Ammon's horn (tissue), 1 donor: ENCODE results near the gene ARHGEF4.
A peak's percentile ranks its signal among the peaks of the same experiment; 100 is the strongest.

Experiments used
- DNase-seq: peaks from one replicate; pipeline ENCODE4 v3.0.0-alpha.2; 2016; ENCODE audit warnings: low spot score

Gene ARHGEF4

DNA sequence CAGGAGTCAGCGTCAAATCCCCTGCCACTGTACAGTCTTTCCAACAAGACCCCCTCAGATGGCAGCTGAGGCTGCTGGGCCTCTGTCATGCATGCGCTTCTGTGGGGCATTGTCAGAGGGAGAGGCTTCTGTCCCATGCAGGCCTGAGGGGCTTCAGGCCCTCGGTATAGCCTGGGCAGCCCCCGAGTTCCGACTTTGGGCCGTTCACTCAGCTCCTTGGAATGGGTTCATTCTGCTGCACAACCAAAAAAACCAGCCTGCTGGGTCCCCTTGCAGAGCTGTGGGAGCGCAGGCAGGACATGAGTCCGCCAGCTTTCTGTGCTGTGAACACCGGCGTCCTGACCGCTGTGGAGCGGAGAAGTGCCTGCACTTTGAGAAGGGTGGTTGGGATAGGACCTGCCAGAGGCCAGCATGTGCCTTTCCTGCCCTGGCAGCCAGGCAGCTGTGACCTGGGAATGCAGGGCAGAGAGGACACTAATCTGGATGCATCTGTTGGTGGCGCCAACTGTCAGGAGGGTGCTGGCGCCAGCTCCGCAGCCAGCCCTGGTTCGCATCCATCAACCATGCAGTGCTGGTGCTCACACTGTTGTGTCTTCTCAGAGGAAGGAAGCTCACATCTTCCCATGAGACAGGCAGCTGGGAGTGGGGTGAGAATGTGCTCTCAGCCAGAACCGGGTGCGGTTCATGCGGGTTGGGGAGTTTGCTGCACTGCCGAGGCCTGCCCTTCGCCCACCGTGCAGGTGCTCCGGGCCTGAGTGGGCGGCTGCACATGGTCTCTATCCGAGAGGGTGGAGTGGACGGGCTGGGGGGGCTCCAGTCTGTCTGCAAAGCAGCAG is 14.3 kb downstream of the ARHGEF4 start:
- DNase-seq, result peak; percentile 41

DNA sequence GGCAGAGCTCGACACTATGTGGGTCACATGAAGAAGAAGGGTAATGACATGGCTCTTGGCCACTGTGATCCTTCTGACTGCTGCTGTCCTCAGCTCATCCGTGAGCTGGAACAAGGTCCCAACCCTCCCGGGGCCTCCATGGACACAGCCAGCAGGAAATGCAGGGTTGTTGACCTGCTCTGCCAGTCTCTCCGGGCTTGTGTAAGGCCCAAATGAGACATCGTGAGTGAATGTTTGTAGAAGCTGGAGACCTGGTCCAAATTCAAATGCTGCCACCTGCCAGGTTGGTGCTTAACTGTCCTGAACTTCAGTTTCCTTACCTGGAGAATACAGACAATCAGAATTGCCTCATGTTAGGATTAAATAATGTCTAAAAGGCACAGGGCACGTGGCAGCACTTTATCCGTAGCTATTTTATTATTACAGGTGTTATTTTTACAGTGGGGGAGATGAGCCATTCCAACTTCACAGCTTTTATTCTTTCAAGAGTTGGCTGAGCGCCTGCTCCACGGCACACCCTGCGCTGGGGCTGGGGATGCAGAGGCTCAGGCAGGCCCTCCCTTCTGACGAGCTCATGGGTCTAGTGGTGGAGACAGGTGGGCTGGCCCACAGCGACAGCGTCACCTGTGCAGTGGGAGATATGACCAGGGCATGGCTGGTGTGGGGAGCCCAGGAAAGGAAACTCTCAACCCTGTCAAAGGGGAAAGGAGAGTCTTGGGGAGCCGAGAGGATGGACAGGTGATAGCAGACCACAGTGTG is 15.1 kb downstream of the ARHGEF4 start:
- DNase-seq, result no peak

DNA sequence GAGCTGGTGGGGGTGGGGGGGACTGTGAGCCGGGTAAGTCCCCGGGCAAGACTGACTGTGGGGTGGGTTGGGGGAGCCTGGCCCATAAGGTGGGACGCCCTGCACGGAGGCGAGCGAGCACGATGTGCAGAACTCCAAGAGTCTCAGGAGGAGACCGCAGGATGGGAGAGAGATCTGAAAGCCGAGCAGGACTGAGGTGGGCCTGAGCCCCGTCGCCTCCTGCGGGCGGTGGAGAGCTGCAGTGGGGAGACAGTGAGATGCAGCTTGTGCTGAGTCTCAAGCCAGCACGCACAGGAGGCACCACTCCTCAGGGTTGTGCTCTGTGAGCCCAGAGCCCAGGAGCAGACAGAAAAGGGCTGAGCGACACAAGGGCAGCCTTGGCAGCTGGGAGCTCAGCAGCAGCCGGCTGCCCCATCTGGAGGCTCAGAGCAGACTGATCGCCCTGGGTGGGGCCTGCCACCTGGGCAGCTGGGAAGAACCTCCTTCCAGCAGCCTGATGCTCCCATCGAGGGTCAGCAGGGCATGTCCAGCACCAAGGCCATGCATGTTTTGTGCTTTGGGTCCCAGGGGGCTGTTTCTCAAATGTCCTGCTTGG is 15.9 kb downstream of the ARHGEF4 start:
- DNase-seq, result no peak

DNA sequence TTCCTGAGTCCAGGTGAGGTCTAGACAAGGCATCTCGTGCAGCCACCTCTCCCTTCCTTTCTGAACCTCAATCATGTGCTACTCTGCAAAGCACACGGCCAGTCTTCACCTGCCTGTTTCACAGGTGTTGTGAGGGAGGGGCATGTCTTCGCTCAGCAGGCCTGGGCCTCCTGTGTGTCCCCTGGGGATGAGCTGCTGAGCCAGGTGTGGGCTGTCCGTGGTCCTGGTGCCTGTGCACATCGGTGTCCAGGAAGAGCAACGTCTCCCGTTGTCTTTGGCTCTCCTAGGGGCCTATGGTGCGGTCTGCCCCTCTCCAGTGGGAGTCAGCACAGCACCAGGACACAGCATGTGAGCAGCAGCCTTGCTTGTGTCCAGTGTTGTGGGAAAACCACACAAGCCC is 16.7 kb downstream of the ARHGEF4 start:
- DNase-seq, result no peak

DNA sequence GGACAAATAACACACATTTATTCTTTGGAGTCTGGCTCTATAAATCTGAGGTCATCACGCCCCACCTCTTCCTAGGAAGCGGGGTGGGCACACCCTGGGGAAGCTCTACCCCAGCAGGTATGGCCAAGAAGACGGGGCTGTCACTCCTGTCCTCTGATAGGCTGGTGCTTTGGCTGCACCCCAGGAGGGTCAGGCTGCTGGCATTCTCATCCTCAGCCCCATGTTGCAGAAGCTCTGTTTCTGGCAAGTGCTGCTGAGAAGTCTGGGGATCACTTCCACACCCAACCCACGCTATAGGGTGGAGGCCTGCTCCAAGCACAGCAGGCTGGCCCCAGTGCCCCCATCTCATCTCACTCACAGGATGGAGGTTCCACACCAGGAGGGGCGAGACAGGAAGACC is 17.6 kb downstream of the ARHGEF4 start:
- no peak for DNase-seq

DNA sequence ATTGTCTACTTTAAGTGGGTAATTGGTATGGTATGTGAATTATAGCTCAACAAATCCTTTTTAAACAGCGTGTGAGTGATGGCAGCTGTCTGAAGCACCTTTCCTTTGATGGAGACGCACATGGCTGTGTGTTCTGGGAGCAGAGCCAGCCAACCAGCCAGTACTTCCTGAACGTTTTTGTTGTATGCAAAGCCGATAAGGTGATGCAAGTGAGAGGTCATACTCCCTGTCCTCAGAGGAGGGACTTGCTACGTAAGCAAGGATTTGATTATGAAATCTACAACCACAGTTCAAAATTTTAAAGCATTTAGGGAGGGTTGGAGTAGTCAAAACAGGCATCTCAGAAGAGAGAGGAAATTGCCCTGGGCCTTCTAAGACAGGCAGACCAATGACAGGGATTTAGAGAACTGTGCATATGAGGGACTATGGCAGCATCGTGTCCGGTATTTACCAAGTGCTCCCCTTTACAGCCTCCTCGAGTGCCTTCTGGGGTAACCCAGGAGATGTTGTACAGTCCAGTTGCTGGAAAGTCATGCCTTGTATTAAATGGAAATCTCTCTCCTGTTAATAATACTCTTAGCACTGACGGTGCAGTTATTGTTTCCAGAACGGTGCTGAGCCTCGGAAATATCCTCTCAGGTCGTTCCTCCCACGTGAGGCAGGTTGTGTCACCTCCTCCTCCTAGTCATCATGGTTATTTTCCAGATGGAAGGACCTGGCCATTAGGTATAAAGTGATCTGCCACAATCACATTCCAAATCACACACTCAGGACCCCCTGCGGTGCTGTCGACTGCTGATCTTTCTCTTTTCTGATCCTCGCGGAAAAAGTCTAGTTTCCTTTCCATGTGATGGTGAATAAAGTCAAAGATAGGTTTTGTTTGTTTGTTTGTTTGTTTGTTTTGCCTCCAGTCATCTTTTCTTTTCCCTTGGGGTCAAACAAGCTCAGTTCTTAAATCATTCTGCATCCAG is 28.4 kb downstream of the ARHGEF4 start:
- no peak for DNase-seq

DNA sequence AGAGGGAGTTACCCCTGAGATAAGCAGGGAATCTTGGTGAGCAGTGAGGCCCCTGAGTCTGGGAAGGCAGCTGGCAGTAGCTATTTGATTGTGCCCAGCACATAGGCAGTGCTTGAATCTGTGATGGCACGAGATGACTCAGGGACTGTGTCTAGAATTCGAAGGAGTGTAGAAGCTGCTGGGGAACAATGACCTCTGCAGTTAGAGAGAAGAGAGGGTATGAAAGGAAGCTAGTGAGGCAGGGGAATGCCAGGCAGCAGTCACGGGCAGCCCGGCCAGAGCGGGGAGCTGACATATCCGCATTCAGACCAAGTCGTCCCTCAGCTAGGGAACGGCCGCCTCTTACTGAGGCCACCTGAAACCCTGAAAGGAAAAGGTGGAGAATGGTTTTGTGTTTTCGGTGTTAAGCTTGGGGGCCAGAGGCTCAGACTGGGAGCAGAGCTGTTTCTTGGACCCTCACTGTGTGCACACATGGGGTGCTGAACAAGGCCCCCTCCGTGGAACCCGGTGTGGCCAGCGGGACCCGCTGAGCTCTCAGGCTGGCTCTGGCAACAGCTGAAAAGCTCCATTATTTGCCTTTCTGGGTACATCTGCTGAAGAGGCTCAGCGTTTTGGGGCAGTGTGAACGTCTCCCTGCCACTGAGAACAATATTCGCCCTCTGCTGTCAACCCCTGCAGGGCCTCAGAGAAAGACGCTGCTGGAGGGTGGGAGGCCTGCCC is 32.9 kb downstream of the ARHGEF4 start:
- peak; percentile 88 for DNase-seq

DNA sequence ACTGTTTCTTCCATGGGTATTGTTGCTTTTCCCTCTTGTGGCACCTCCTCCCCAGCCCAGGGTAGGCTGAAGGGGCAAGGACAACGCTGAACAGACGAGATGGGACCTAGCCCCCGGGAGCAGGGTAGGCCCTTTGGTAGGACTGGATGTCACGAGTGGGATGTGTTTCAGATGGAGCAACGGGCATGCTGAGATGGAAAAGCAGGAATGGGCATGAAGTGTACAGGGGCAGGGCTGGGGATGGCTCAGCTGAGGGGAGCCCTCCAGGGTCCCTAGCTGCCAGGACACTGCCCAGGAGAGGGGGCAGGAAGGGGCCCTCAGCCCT is 33.4 kb downstream of the ARHGEF4 start:
- DNase-seq, result no peak

DNA sequence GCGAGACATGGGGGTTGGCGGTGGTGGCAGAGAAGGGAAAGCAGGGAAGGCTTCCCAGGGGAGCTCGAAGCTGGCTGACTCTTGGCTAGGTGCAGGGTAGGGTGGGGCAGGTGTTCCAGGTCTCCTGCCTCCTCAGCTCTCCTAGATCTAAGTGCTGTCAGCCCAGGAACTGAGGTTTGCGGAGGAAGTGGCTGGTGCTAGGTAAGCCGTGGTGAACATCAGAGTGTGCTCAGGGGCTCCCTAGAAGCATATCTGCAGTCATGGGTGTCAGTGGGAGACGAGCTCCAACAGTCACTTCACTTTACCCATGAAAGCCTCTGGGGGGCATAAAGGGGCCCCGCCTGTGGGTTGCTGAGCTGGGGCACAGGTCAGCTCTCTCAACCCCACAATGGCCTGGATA is 34.1 kb downstream of the ARHGEF4 start:
- no peak for DNase-seq

DNA sequence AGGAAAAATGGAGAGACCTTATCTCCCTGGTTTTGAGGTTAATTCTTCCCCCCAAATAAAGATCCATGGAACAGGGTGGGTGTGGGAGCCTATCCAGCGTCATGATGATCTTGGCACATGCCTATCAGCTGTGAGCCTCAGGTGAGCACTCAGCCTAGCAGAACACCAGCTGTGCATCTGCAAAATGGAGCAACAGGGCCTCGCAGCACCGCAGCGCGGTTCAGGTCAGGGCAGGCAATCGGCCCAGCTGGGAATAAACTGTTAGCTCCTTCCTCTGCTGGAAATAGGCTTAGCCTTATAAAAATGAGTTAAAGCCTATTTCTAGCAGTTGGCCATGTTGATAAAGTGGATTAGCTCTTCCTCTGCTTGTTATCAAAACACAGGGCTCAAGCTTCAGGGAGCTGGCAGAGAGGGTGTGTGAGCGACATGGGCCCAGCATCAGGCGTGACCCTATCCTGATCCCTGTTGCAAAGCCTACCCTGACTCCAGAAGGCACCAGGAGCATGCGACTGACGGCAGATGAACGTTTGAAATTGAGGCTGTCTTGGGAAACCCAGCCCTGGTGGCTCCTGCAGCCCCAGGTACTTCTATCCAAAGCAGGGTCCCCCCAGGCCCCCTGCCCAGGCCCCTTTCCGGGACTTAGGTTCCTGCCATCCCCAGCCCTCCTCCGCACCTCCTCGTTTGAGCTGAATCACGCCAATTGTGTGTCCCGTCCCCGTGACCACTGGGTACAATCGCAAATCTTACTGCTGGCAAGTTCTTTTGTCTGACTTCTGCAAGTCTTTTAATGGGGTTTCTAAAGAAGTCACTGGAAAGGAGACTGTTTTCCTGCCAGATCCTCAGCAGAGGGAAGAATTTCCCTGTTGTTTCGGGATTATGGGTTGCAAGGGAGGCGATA is 35.4 kb downstream of the ARHGEF4 start:
- DNase-seq, result peak; percentile 45

DNA sequence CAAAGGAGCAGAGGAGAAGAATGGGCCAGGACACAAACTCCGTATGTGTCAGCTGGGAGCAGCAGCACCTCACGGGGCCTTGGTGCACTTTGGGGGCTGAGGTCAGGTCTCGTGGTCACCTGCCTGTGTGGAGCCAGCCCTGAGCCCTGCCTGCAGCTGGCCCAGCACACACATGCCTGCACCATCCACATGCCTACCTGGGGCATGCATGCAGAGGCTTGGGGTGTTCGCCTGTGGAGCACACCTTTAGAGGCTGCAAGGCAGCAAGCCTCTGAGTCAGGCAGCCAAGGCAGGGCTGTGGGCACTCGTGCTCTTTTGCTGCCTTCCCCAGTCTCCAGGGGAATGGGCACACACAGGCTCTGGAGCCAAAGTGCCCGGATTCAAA is 36.0 kb downstream of the ARHGEF4 start:
- no peak for DNase-seq

DNA sequence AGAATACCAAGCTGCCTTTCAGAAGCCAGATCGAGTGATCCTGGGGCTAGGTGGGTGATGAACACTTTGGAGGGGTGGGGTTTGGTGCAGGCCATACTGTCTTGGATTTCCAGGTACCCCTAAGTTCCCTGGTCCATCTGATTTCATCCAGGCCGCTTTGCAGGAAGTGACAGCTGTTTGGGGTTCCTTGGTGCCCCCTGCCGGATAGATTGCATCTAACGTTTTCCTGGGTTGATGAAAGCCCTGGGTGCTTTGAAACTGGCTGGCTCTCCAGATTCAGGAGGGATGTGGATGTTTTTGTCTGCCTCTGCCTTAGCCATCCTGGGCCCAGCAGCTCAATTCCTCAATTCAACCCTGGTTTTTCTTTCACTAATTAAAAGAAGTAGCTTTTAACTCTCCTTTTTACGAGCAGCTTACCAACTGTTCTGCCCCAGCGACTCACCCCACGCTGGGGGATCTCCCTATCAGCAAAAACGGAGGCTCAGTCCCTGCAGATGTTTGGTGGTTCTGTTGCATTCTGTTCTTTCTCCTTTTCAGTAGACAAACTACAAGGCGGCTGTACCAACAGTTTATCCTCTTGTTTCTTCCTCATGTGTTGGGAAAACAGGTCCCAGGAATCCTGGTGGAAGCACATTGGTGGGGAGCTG is 37.1 kb downstream of the ARHGEF4 start:
- peak; percentile 89 for DNase-seq

DNA sequence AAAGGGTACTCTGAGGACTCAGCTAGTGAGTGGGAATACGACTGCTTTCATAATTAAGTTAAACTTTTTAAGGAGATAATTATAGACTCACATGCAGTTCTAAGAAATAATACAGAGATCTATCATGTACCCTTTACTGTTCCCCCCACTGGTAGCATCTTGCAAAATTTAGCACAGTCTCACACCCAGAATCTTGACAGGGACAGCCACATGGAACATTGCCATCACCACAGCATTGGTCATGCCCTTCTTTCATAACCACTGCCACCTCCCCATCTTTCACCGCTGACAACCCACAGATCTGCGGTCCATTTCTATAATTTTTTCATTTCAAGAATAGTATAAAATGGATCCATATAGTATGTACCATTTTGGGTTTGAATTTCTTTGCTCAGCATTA is 37.8 kb downstream of the ARHGEF4 start:
- DNase-seq, result no peak

DNA sequence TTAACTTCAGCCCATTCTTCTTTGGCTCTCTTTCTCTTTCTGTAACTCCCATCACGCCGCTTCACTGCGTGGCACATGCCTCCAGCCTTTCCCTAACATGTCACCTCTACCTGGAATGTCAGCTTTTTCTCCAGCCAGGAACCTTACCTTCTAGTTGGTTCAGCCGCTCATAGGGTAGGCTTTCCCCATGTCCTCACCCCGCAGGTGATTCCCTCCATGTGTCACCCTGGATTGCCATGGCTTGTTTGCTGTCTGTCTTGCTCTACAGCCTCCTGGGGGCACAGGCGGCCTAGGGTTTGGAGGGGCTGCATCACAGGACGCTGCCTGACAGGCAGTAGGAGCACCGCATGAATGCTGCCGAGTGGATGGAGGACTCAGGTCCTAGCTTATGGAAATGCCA is 39.2 kb downstream of the ARHGEF4 start:
- DNase-seq, result no peak

DNA sequence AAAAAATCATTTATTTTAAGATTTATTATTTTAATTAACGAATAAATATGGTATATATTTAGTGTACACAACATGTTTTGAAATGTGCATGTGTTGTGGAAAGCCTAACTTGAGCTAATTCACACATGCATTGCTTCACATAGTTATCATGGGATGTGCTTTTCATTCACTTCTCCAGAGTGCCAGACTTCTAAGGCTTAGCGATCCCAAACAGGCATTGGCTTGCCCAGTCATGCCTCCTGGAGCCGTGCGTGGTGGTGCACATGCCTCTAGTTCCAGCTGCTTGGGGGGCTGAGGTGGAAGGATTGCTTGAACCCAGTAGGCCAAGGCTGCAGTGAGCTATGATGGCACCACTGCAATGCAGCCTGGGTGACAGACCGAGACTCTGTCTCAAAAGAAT is 40.5 kb downstream of the ARHGEF4 start:
- no peak for DNase-seq

DNA sequence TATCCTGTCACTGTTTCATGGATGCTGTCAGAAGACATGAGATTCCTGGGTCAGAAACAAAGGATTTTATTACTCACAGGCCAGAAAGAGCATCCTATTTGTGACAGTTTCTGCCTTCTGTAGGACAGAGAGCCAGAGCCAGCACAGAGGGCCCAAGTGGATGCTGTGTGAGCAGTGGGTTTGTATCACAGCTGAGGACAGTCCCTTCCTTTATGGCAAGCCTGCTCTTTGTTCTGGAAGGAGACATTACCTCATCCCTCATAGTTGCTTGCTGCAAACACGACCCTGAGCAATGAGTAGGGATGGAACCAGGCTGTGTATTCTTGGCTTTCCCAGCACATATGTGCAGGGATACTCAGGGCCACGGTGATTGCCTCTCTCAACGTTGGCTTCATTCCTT is 41.6 kb downstream of the ARHGEF4 start:
- DNase-seq, result peak; percentile 80

DNA sequence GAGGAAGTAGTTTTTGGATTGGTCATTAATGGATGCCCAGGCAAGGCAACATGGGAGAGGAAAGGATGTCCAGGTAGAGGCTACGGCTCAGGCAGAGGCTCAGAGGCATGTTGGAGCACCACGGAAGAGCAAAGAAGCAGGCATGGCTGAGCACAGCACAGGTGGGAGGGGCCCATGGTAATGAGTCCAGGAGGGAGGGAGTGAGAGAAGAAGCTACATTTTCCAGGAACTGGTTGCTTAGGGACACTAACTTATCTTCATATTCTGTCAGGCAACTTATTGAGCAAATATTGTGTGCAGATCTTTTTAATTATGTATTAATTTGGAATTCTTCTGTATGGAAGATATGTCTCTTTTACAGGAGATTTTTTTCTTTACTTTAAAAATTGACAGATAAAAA is 42.2 kb downstream of the ARHGEF4 start:
- no peak for DNase-seq

DNA sequence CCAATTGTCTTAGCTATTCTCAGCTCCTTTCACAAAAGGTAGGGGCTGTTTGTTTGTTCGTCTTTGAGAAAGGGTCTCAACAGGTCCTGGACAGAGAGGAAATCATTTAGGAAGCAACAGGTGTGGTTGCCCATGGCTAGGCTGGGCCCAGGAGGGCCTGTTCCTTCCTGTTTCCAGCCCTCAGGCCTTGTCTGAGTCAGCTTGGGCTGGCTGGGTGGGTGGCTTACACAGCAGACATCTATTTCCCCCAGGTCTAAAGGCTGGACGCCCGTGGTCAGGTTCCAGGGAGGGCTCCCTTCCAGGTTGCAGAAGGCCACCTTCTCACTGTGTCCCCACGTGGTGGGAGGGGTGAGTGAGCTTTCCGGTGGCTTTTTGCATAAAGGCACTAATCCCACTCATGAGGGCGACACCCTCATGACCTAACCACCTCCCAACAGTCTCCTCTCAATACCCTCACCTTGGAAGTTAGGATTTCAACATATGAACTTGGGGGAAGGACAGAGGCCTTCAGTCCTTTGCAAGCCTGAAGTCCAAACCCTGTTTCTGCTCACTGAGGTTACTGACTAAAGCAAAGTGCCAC is 45.5 kb downstream of the ARHGEF4 start:
- DNase-seq, result no peak

DNA sequence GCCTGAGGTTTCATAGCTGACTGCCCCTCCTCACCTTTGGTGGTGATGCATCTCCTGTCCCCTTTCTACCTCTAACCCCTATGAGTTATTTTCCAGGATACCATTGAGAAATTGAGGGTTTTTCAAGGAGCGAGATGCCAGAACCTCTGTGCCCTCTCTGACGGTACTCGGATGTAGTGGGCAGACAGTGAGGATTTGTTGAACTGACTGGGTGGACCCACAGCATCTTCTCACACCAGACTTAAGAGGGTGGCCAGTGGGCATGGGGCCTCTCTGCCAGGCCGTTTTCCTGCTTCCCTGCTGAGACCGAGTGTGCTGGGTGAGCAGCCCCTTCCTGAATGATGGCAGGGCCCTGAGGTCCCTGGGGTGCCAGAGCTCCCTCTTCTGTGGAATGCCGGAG is 46.3 kb downstream of the ARHGEF4 start:
- DNase-seq, result no peak

DNA sequence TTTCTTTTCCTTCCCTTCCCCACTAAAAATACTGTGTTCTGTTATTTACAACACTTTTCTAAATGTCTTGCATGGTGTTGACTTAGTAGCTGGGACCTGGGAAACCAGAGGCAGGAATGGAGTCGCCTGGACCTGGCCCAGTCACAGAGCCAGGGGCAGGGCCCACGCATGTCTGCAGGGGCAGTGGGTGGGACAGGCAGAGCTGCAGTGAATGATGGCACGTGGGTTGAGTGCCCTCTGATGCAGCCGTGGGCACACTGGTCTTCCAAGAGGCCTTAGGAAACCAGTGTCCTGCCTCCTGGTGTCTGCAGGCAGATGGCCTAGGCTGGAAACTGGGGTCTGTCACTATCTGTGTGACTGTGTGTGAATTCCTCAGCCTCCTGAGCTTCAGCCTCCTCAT is 46.8 kb downstream of the ARHGEF4 start:
- DNase-seq, result no peak
